ENCODE data around the gene MUC22.

Gene MUC22

DNA sequence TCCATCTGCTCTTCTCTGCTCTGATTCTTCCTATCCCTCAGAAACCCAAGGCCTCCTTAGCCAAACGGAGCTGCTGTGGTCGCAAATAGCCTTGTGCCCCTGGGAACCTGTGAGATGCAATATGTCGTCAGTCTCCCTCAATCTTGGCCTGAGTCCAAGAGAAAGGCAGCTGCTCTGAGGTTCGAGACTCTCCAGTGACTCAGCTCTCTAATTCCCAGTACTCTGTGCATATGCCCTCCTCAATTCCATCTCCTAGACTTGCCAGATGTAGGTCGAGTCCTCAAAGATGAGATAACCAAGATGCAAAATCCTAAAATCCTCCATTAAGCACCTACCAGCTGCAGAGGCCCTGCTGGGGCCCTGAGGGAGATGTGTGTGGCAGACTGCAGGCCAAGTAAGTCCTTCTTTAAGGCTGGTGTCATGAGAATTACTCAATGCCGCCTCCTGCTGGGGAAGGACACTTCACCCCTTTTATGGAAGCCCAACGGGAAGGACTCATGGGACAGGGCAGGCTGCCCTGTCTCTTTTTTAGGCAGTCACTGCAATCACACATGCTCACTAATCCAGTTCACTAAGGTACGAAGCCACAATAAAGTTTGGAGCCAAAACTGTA lies 73.6 kb downstream of the MUC22 start:
- DNase-seq: no peak

Measured in NCI-H2029 treated with DMSO at 0.1 percent for 48 hours (cell line).